Tibial artery (tissue), 4 donors: ENCODE measurements around the gene SLC25A5.

ENCODE experiments used
- DNase-seq, 2 donors: peaks; one replicate each; pipeline ENCODE4 v3.0.0-alpha.2; 2019
- H3K27ac ChIP-seq, 2 donors: fragments of 200-600 bp; sonication (generic) in 1 of 2; 1 replicate in 1 of 2; 2 replicates in 1 of 2; pipeline ENCODE4 v1.5.1; 2018 to 2019; ENCODE audit warnings: mild to moderate bottlenecking in 1 of 2
- H3K27me3 ChIP-seq, 2 donors: fragments of 200-600 bp; sonication (generic) in 1 of 2; one replicate each; pipeline versions ENCODE4 v1.5.1 to v1.6.0; 2016 to 2019
- H3K36me3 ChIP-seq, 3 donors: fragments of 200-600 bp; sonication (generic) in 2 of 3; one replicate each; pipeline ENCODE4 v1.5.1; 2016 to 2019; ENCODE audit warnings: mild to moderate bottlenecking in 2 of 3
- H3K4me1 ChIP-seq, 4 donors: fragments of 200-600 bp; sonication (generic) in 2 of 4; 1 replicate in 3 of 4; 2 replicates in 1 of 4; pipeline ENCODE4 v1.5.1; 2016 to 2019
- H3K4me3 ChIP-seq, 2 donors: fragments of 200-600 bp; sonication (generic) in 1 of 2; 1 replicate in 1 of 2; 2 replicates in 1 of 2; pipeline ENCODE4 v1.5.1; 2018 to 2019; ENCODE audit warnings: mild to moderate bottlenecking in 2 of 2
- H3K9me3 ChIP-seq, 3 donors: fragments of 200-600 bp; sonication (generic) in 1 of 3; one replicate each; pipeline ENCODE4 v1.5.1; 2016 to 2019
- CTCF ChIP-seq, 2 experiments: fragments of 200-600 bp in 1 of 2; fragments of 450-650 bp in 1 of 2; IDR thresholded peaks; one replicate each; pipeline ENCODE4 v1.5.1; 2017 to 2019; ENCODE audit warnings: antibody characterized with exemption in 2 of 2, mild to moderate bottlenecking in 1 of 2, moderate library complexity in 1 of 2
- intact Hi-C: fragments of 100-400 bp; cut with DNase I; formaldehyde crosslinking; loops from one replicate; pipeline ENCODE4 v1.15.0; 2023; ENCODE audit warnings: low total_unique reads

The SLC25A5 gene

GRCh38 chrX:119453202-119453601 lies 15.0 kb upstream of the SLC25A5 start:
- Histone ChIP-seq H3K4me3 (no peak overlapping the region), H3K27ac (no peak overlapping the region), H3K4me1 (no peaks in the 10 kb centered on the region), H3K27me3 (no peaks in the 10 kb centered on the region), H3K36me3 (peaks cover 0 to 16% (median 8%) of the 10 kb centered on the region in 3 donors), H3K9me3 (no peaks in the 10 kb centered on the region)
- intact Hi-C loops: no loop called here
- no peak for DNase-seq
- TF ChIP-seq CTCF (IDR thresholded peaks at IDR 0.05): no peak

GRCh38 chrX:119455264-119455663 lies 13.0 kb upstream of the SLC25A5 start:
- DNase-seq: no peak
- intact Hi-C loops: no loop called here
- peaks cover 0 to 16% (median 8%) of the 10 kb centered on the region in 3 donors for H3K36me3 ChIP-seq
- H3K9me3 ChIP-seq: no peaks in the 10 kb centered on the region
- no peak overlapping the region for H3K4me3 ChIP-seq
- no peaks in the 10 kb centered on the region for H3K4me1 ChIP-seq
- no peak overlapping the region for H3K27ac ChIP-seq
- H3K27me3 ChIP-seq: no peaks in the 10 kb centered on the region
- no peak for TF ChIP-seq CTCF (IDR thresholded peaks at IDR 0.05)

GRCh38 chrX:119459181-119459580 lies 9.1 kb upstream of the SLC25A5 start:
- Histone ChIP-seq H3K27ac (no peak overlapping the region), H3K9me3 (no peaks in the 10 kb centered on the region), H3K27me3 (no peaks in the 10 kb centered on the region), H3K36me3 (no peaks in the 10 kb centered on the region), H3K4me3 (no peak overlapping the region), H3K4me1 (no peaks in the 10 kb centered on the region)
- DNase-seq: no peak
- TF ChIP-seq CTCF (IDR thresholded peaks at IDR 0.05): no peak
- intact Hi-C loops: no loop called here

- Histone ChIP-seq H3K4me1 (peaks cover 0 to 7% (median 0%) of the 10 kb centered on the region in 4 donors), H3K27ac (no peak overlapping the region), H3K27me3 (no peaks in the 10 kb centered on the region), H3K4me3 (no peak overlapping the region), H3K36me3 (peaks cover 0 to 7% (median 6%) of the 10 kb centered on the region in 3 donors), H3K9me3 (no peaks in the 10 kb centered on the region)
- intact Hi-C loops: no loop called here
- no peak for DNase-seq
- no peak for TF ChIP-seq CTCF (IDR thresholded peaks at IDR 0.05)
Observed at GRCh38 chrX:119465555-119465954, 2.7 kb upstream of the SLC25A5 start.

GRCh38 chrX:119466970-119467369 lies 1.3 kb upstream of the SLC25A5 start:
- DNase-seq: no peak
- no peaks in the 10 kb centered on the region for H3K27me3 ChIP-seq
- peaks cover 0 to 7% (median 0%) of the 10 kb centered on the region in 4 donors for H3K4me1 ChIP-seq
- intact Hi-C loops: no loop called here
- no peak overlapping the region for H3K4me3 ChIP-seq
- no peaks in the 10 kb centered on the region for H3K9me3 ChIP-seq
- no peak overlapping the region for H3K27ac ChIP-seq
- no peak for TF ChIP-seq CTCF (IDR thresholded peaks at IDR 0.05)
- peaks cover 0 to 16% (median 10%) of the 10 kb centered on the region in 3 donors for H3K36me3 ChIP-seq

GRCh38 chrX:119467433-119467832 lies 811 bp upstream of the SLC25A5 start:
- peaks cover 0 to 7% (median 0%) of the 10 kb centered on the region in 4 donors for H3K4me1 ChIP-seq
- no peak for TF ChIP-seq CTCF (IDR thresholded peaks at IDR 0.05)
- H3K27ac ChIP-seq: peak overlapping the region; percentile 84 to 97
- H3K27me3 ChIP-seq: no peaks in the 10 kb centered on the region
- no peaks in the 10 kb centered on the region for H3K9me3 ChIP-seq
- DNase-seq: no peak
- intact Hi-C loops: no loop called here
- peak overlapping the region in 1 of 2 donors; percentile 92 for H3K4me3 ChIP-seq
- peaks cover 0 to 16% (median 10%) of the 10 kb centered on the region in 3 donors for H3K36me3 ChIP-seq
